Erythroblast (primary cell): ENCODE measurements around the gene TAF9.

Experiments used
- GATA1 ChIP-seq: IDR thresholded peaks from 2 replicates; pipeline ENCODE4 v1.6.1; 2011; ENCODE audit warnings: low read depth, mild to moderate bottlenecking, control low read depth, low read length, moderate library complexity
- POLR2A ChIP-seq: IDR thresholded peaks from 2 replicates; pipeline ENCODE4 v1.6.1; 2011; ENCODE audit warnings: mild to moderate bottlenecking, low read length

DNA sequence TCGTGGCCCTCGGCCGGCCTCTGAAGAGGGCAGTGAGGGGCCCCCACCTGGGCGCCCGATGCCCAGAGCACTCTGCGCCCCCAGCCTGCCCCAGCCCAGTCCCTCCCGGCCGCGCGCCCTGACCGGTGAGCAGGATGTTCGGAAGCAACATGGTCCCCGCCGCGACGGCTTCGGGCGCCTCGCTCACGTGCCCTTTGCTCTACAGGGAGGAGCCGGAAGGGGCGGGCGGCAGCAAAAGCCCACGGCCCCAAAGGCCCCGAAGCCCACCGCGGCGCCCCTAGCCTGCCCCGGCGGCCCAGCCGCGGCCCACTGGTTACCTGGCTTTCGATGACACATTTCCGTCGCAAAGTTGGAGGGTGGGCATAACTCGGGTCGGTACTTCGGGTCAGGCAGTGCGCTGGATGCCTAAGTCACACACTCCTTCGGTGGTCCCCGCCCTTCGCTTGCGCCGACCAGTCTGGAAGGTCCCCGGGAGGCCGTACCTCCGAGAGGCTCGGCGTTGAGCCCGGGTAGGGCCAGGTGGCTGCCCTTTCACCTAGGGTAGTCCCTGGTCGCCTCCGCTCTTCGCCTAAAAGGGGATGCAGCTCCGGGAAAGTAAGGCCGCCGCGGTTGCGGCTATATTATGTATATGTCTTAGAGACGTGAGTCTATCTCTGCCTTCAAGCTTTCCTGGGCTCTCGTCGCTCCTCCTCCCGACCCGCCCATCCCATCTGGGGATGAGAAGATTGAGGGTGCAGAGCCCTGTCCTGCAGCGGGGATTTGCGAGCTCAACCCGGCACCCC lies at the start of gene TAF9, which contains the start of the genes AK6 and RAD17:
- TF ChIP-seq POLR2A (peak; percentile 89), GATA1 (no peak)
